Suprapubic skin (tissue), 4 donors: ENCODE measurements around the gene ADGRA1. TPM values are rescaled to one million over a fixed set of nuclear protein-coding genes. Genes with fewer than 3 reads are reported as not detected.

ENCODE experiments used
- DNase-seq, 2 donors: peaks; one replicate each; pipeline ENCODE4 v3.0.0-alpha.2; 2019; ENCODE audit warnings: low spot score in 2 of 2
- H3K27ac ChIP-seq: fragments of 200-600 bp; sonication (generic); one replicate; pipeline ENCODE4 v1.5.1; 2019
- H3K27me3 ChIP-seq: fragments of 200-600 bp; sonication (generic); one replicate; pipeline ENCODE4 v1.5.1; 2019
- H3K36me3 ChIP-seq: fragments of 200-600 bp; sonication (generic); one replicate; pipeline ENCODE4 v1.5.1; 2019
- H3K4me1 ChIP-seq: fragments of 200-600 bp; sonication (generic); one replicate; pipeline ENCODE4 v1.5.1; 2019
- H3K4me3 ChIP-seq: fragments of 200-600 bp; sonication (generic); one replicate; pipeline ENCODE4 v1.5.1; 2019; ENCODE audit warnings: mild to moderate bottlenecking
- H3K9me3 ChIP-seq: fragments of 200-600 bp; sonication (generic); one replicate; pipeline ENCODE4 v1.5.1; 2019
- CTCF ChIP-seq, 2 donors: fragments of 200-600 bp in 1 of 2; fragments of 450-650 bp in 1 of 2; sonication (generic) in 1 of 2; IDR thresholded peaks; one replicate each; pipeline ENCODE4 v1.5.1; 2016 to 2019; ENCODE audit warnings: antibody characterized with exemption in 2 of 2, mild to moderate bottlenecking in 1 of 2, moderate library complexity in 1 of 2
- EP300 ChIP-seq: sonication (generic); formaldehyde crosslinking; IDR thresholded peaks from one replicate; pipeline ENCODE4 v1.6.1; 2017; ENCODE audit warnings: antibody characterized with exemption
- POLR2A ChIP-seq, 2 donors: fragments of 450-650 bp; IDR thresholded peaks; one replicate each; pipeline ENCODE4 v1.6.1; 2017; ENCODE audit warnings: antibody characterized with exemption in 2 of 2, mild to moderate bottlenecking in 2 of 2, moderate library complexity in 2 of 2
- POLR2AphosphoS5 ChIP-seq, 3 donors: sonication (generic); formaldehyde crosslinking; IDR thresholded peaks; one replicate each; pipeline ENCODE4 v1.6.1; 2017; ENCODE audit warnings: antibody characterized with exemption in 3 of 3
- WGBS: methylation state at CpG from one replicate; pipeline ENCODE4 v1.1.5; 2018; 5-methylcytosine and 5-hydroxymethylcytosine counted together
- total RNA-seq, 4 donors: library from RNA; depleted of rRNA; stranded (reverse); fragments of >200 nt; gene quantifications; one replicate each; pipeline ENCODE4 v1.1.0, GENCODE V29; 2016

Gene ADGRA1
- total RNA-seq, 4 donors from 2014 or later, result not detected

- no peaks in the 10 kb centered on the region for H3K9me3 ChIP-seq
- no peak for DNase-seq
- WGBS, result 79% methylated on average over 11 of the region's 19 CpGs
- H3K4me3 ChIP-seq, result no peak overlapping the region
- no peaks in the 10 kb centered on the region for H3K4me1 ChIP-seq
- no peaks in the 10 kb centered on the region for H3K36me3 ChIP-seq
- TF ChIP-seq CTCF (IDR thresholded peaks at IDR 0.05), result no peak
- no peak for TF ChIP-seq EP300
- TF ChIP-seq POLR2A (IDR thresholded peaks at IDR 0.05), result no peak
- no peak for TF ChIP-seq POLR2AphosphoS5 (IDR thresholded peaks at IDR 0.05)
- H3K27me3 ChIP-seq, result peaks cover 28% of the 10 kb centered on the region
- H3K27ac ChIP-seq, result no peak overlapping the region
These were observed 31.0 kb upstream of the ADGRA1 start for GRCh38 chr10:133056651-133057178.

GRCh38 chr10:133058331-133059092 lies 29.2 kb upstream of the ADGRA1 start:
- Histone ChIP-seq H3K36me3 (no peaks in the 10 kb centered on the region), H3K4me3 (no peak overlapping the region), H3K27ac (no peak overlapping the region), H3K27me3 (peaks cover 23% of the 10 kb centered on the region), H3K4me1 (no peaks in the 10 kb centered on the region), H3K9me3 (no peaks in the 10 kb centered on the region)
- 19% methylated on average over 11 of the region's 13 CpGs for WGBS
- no peak for DNase-seq
- no peak for TF ChIP-seq CTCF (IDR thresholded peaks at IDR 0.05)
- no peak for TF ChIP-seq POLR2AphosphoS5 (IDR thresholded peaks at IDR 0.05)
- no peak for TF ChIP-seq EP300
- no peak for TF ChIP-seq POLR2A (IDR thresholded peaks at IDR 0.05)

GRCh38 chr10:133059093-133059470 lies 28.6 kb upstream of the ADGRA1 start:
- Histone ChIP-seq H3K27ac (no peak overlapping the region), H3K4me1 (no peaks in the 10 kb centered on the region), H3K36me3 (no peaks in the 10 kb centered on the region), H3K4me3 (no peak overlapping the region), H3K9me3 (no peaks in the 10 kb centered on the region), H3K27me3 (peaks cover 23% of the 10 kb centered on the region)
- TF ChIP-seq POLR2AphosphoS5 (IDR thresholded peaks at IDR 0.05) (no peak), CTCF (IDR thresholded peaks at IDR 0.05) (no peak), POLR2A (IDR thresholded peaks at IDR 0.05) (no peak), EP300 (no peak)
- no peak for DNase-seq
- WGBS, result 78% methylated on average over 7 of the region's 7 CpGs

DNA sequence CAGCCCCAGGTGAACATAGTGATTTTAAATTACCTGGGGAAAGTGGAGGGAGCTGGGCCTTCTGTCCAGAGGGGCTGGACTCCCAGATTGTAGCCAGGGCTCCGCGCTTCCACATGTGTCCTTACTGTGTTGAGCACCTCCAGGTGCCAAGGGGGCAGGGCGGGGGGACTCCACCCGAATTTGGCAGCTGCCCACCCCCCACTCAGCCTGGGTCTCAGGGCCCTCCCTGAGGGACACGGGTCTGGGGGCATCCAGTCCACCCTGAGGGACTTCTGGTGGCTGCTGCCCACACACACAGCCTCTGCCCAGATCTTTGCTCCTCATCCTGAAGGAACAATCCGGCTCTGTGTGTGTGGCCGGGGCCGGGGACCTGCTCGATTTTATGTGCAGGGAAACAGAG lies 28.2 kb upstream of the ADGRA1 start:
- H3K4me3 ChIP-seq, result no peak overlapping the region
- H3K4me1 ChIP-seq, result no peaks in the 10 kb centered on the region
- no peak for DNase-seq
- no peak overlapping the region for H3K27ac ChIP-seq
- H3K9me3 ChIP-seq, result no peaks in the 10 kb centered on the region
- H3K36me3 ChIP-seq, result no peaks in the 10 kb centered on the region
- H3K27me3 ChIP-seq, result peaks cover 19% of the 10 kb centered on the region
- WGBS, result 74% methylated on average over 7 of the region's 9 CpGs
- TF ChIP-seq POLR2A (IDR thresholded peaks at IDR 0.05) (no peak), EP300 (no peak), CTCF (IDR thresholded peaks at IDR 0.05) (no peak), POLR2AphosphoS5 (IDR thresholded peaks at IDR 0.05) (no peak)

DNA sequence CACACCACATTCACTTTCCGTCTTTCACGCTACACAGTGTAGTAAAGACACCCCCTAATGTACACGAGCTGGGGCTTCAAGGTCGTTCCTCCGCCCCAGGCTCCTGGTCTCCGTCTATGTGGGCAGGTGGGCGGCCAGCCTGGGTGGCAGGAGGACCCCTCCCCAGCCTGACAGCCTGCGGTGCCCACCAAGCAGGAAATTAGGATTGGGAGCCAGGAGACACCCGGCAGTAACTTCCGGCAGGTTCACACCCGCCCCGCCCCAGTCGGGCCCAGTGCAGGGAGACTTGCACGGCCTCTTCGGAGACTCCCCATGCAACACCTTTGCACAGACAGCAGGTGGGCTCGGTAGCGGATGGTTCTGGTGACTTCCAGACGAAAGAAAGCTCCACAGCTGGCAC lies 27.7 kb upstream of the ADGRA1 start:
- Histone ChIP-seq H3K4me3 (no peak overlapping the region), H3K9me3 (no peaks in the 10 kb centered on the region), H3K4me1 (no peaks in the 10 kb centered on the region), H3K36me3 (no peaks in the 10 kb centered on the region), H3K27ac (no peak overlapping the region), H3K27me3 (peaks cover 18% of the 10 kb centered on the region)
- 76% methylated on average over 8 of the region's 18 CpGs for WGBS
- TF ChIP-seq POLR2AphosphoS5 (IDR thresholded peaks at IDR 0.05) (no peak), EP300 (no peak)
- DNase-seq, result no peak
